SU-DHL-6 (cell line): ENCODE measurements around the gene PRDM16.

Experiments used
- H2AFZ ChIP-seq: fragments of 200-600 bp; sonication (generic); 2 replicates; pipeline ENCODE4 v1.6.1; 2014; ENCODE audit warnings: low read depth, mild to moderate bottlenecking, moderate library complexity, mixed read lengths, antibody characterized with exemption, low read length; ENCODE audit not compliant: severe bottlenecking
- H3F3A ChIP-seq: fragments of 200-600 bp; shearing (Covaris generic); 2 replicates; pipeline ENCODE4 v1.6.0; 2016; ENCODE audit warnings: antibody characterized with exemption, mild to moderate bottlenecking; ENCODE audit not compliant: insufficient read depth
- H3K27ac ChIP-seq: fragments of 200-600 bp; sonication (generic); 2 replicates; pipeline ENCODE4 v1.5.1; 2016; ENCODE audit warnings: low read depth, mild to moderate bottlenecking, low read length, moderate library complexity, mixed read lengths
- H3K27me3 ChIP-seq: fragments of 200-600 bp; sonication (generic), shearing (Covaris generic); 2 replicates; pipeline ENCODE4 v1.6.0; 2014; ENCODE audit warnings: mild to moderate bottlenecking, low read length
- H3K36me3 ChIP-seq: fragments of 200-600 bp; sonication (generic); 2 replicates; pipeline ENCODE4 v1.6.1; 2014; ENCODE audit warnings: mild to moderate bottlenecking, low read length, mixed read lengths
- H3K4me2 ChIP-seq: fragments of 300-600, 200-600 bp; shearing (Covaris generic), sonication (generic); 2 replicates; pipeline ENCODE4 v1.6.0; 2014; ENCODE audit warnings: low read length, low read depth, mild to moderate bottlenecking; ENCODE audit not compliant: poor library complexity, severe bottlenecking
- H3K4me3 ChIP-seq: fragments of 200-600 bp; sonication (generic); 2 replicates; pipeline ENCODE4 v1.5.1; 2014; ENCODE audit warnings: antibody characterized with exemption, low read length, mild to moderate bottlenecking, mixed read lengths; ENCODE audit not compliant: insufficient read depth, poor library complexity, severe bottlenecking
- H3K79me2 ChIP-seq: fragments of 200-600 bp; sonication (generic); 2 replicates; pipeline ENCODE4 v1.6.1; 2014; ENCODE audit warnings: mild to moderate bottlenecking, low read length, moderate library complexity; ENCODE audit not compliant: insufficient read depth
- H3K9ac ChIP-seq: fragments of 200-600 bp; sonication (generic); 2 replicates; pipeline ENCODE4 v1.7.0; 2014; ENCODE audit warnings: mild to moderate bottlenecking, low read length
- H3K9me2 ChIP-seq: fragments of 200-600 bp; sonication (generic); replicated peaks from 2 replicates; pipeline ENCODE4 v1.6.1; 2014; ENCODE audit warnings: low read length; ENCODE audit not compliant: insufficient read depth
- H3K9me3 ChIP-seq: fragments of 200-600 bp; sonication (generic); 2 replicates; pipeline ENCODE4 v1.6.1; 2014; ENCODE audit warnings: low read length, mixed read lengths; ENCODE audit not compliant: insufficient read depth
- H4K20me1 ChIP-seq: fragments of 200-600 bp; sonication (generic); 2 replicates; pipeline ENCODE4 v1.6.1; 2014; ENCODE audit warnings: low read depth, mild to moderate bottlenecking, antibody characterized with exemption, low read length, moderate library complexity, mixed read lengths
- CTCF ChIP-seq: fragments of 200-600 bp; sonication (generic); IDR thresholded peaks from one replicate; pipeline ENCODE4 v1.5.1; 2017; ENCODE audit warnings: antibody characterized with exemption, mild to moderate bottlenecking, low read length, moderate library complexity; ENCODE audit not compliant: insufficient read depth, poor library complexity, severe bottlenecking
- EZH2phosphoT487 ChIP-seq: fragments of 200-600 bp; sonication (generic), shearing (Covaris generic); conservative IDR thresholded peaks from 2 replicates; pipeline ENCODE4 v1.6.1; 2018; ENCODE audit warnings: mild to moderate bottlenecking, antibody characterized with exemption, low read length, moderate library complexity, mixed read lengths

The PRDM16 gene

GRCh38 chr1:3212453-3213355 is 143.7 kb downstream of the PRDM16 start:
- Histone ChIP-seq H3K27me3 (no peaks in the 10 kb centered on the region), H4K20me1 (no peaks in the 10 kb centered on the region), H3K4me3 (no peak overlapping the region), H3K27ac (no peak overlapping the region), H3K79me2 (no peaks in the 10 kb centered on the region), H3K4me2 (no peak overlapping the region), H3K9ac (no peak overlapping the region), H3F3A (no peaks in the 10 kb centered on the region), H3K36me3 (no peaks in the 10 kb centered on the region), H3K9me3 (no peaks in the 10 kb centered on the region), H3K9me2 (no peaks in the 10 kb centered on the region), H2AFZ (no peak overlapping the region)
- TF ChIP-seq CTCF (no peak), EZH2phosphoT487 (no peak)

GRCh38 chr1:3213730-3214129 is 144.7 kb downstream of the PRDM16 start:
- TF ChIP-seq CTCF (no peak), EZH2phosphoT487 (no peak)
- Histone ChIP-seq H3K4me2 (no peak overlapping the region), H3K9me2 (no peaks in the 10 kb centered on the region), H3K9me3 (no peaks in the 10 kb centered on the region), H3K79me2 (no peaks in the 10 kb centered on the region), H4K20me1 (no peaks in the 10 kb centered on the region), H3K4me3 (no peak overlapping the region), H3F3A (no peaks in the 10 kb centered on the region), H3K27me3 (no peaks in the 10 kb centered on the region), H2AFZ (no peak overlapping the region), H3K36me3 (no peaks in the 10 kb centered on the region), H3K27ac (no peak overlapping the region), H3K9ac (no peak overlapping the region)

DNA sequence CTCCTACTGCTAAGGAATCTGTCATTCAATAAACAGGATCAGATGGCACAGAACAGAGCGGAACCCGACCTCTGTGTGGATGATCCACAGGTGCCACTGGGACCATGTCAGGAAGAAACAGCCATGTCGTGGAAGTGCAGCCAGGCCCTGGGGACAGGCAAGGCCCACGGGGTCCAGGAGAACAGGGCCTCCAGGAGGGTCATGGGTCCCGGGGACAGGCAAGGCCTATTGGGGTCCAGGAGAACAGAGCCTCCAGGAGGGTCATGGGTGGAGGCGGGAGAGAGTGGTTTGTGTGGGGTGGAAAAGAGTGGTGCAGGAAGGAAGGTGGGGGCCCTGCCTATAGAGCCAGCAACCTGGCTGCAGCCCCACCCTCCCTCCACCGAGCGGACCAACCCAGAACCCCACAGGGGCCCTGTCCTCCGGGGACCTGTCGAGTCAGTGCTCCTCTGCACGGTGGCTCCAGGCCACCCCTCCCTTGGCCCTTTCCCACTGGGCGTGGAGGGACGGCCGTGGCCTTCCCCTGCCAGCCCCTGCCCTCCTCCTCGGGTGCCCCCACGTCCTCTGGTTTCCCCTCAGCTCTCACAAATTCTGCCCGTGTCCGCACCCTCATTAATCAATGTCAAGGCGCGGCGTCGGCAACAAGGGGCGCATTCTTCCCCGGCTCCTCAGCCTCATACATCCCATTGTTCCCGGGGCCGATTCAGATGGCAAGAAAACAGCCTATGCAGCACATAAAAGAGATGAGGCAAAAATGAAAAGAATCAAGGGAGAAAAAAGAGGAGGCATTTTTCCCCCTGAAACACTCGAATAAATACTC is 146.4 kb downstream of the PRDM16 start:
- Histone ChIP-seq H3K27me3 (no peaks in the 10 kb centered on the region), H3K27ac (no peak overlapping the region)

More for the DNA sequence above, 146.4 kb downstream of the PRDM16 start:
- Histone ChIP-seq H4K20me1 (no peaks in the 10 kb centered on the region), H3F3A (no peaks in the 10 kb centered on the region), H3K4me3 (no peak overlapping the region), H3K79me2 (no peaks in the 10 kb centered on the region), H3K9me2 (no peaks in the 10 kb centered on the region), H2AFZ (no peak overlapping the region), H3K4me2 (no peak overlapping the region), H3K9me3 (no peaks in the 10 kb centered on the region), H3K36me3 (no peaks in the 10 kb centered on the region), H3K9ac (no peak overlapping the region)
- TF ChIP-seq EZH2phosphoT487 (no peak), CTCF (no peak)
